Kidney epithelial cell (primary cell): ENCODE measurements around the gene DOCK4. TPM values are rescaled to one million over a fixed set of nuclear protein-coding genes. Genes with fewer than 3 reads are reported as not detected.

Source experiments
- DNase-seq: peaks from one replicate; pipeline ENCODE4 v3.0.0-alpha.2; 2010; ENCODE audit warnings: low read depth
- H3K27me3 ChIP-seq: 2 replicates; pipeline ENCODE4 v1.6.0; 2011; ENCODE audit warnings: low read length; ENCODE audit not compliant: control insufficient read depth, insufficient read depth
- H3K36me3 ChIP-seq: 2 replicates; pipeline ENCODE4 v1.5.1; 2011; ENCODE audit warnings: low read length; ENCODE audit not compliant: control insufficient read depth, insufficient read depth
- H3K4me3 ChIP-seq: 2 replicates; pipeline ENCODE4 v1.5.1; 2011; ENCODE audit warnings: low read depth, mild to moderate bottlenecking, control low read depth, low read length
- CTCF ChIP-seq: IDR thresholded peaks from 2 replicates; pipeline ENCODE4 v1.5.1; 2011; ENCODE audit warnings: mild to moderate bottlenecking, moderate library complexity, low read length, control low read depth, inconsistent platforms; ENCODE audit not compliant: insufficient read depth, poor library complexity, severe bottlenecking
- total RNA-seq: library from RNA; depleted of rRNA; stranded (reverse); fragments of >200 nt; gene quantifications from 2 replicates; pipeline ENCODE4 v1.2.3, GENCODE V29; 2015

Gene DOCK4
- total RNA-seq, 1 donor from 2014 or later = 16.8 TPM

GRCh38 chr7:112201411-112201810 is 4.8 kb downstream of the DOCK4 start:
- no peaks in the 10 kb centered on the region for H3K27me3 ChIP-seq
- peak; percentile 63 for DNase-seq
- H3K4me3 ChIP-seq = no peak overlapping the region
- H3K36me3 ChIP-seq = no peaks in the 10 kb centered on the region
- TF ChIP-seq CTCF = no peak

DNA sequence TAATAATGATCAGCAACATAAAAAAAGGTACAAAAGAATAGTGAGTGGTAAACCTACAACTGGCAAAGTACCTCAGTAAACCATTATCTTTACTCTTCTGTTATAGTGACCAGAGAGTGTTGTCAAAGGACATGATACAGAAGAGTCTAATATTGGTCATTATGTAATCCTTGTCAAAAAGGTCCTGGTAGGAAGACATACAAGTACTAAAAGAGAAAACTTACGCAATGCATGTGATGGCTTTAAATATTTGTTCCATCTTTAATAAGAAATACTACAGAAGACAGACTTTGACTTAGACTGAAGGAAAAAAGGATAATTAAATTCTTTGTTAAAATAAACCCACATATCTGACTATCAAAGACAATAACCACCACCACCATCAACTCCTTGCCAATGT is 6.5 kb downstream of the DOCK4 start:
- H3K36me3 ChIP-seq = no peaks in the 10 kb centered on the region
- TF ChIP-seq CTCF = no peak
- H3K27me3 ChIP-seq = no peaks in the 10 kb centered on the region
- DNase-seq = no peak
- no peak overlapping the region for H3K4me3 ChIP-seq

DNA sequence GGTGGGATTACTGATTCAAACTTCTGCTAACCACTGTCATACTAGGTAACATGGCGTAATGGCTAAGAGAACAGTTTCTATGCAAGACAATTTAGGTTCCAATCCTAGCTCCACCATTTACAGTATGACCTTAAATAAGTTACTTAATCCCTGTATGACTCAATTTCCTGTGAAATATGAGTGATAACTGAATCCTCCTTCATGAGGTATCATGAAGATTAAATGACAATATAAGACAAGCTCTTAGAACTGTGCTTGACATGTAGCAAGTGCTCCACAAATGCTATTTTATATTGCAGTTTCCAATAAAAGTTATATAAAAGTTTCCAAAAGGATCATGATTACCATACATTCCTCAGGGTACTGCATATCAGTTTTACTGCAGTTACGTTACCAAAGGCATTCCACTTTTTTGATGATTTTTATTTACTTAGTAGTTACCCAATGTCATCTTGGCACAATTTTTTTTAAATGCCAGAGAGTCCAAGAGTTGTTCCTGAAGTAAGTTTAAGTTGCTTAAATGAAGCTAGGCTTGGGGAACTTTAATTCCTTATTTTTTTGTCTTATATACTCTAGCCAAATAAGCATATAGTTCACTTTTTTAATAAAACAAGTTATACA is 7.1 kb downstream of the DOCK4 start:
- H3K36me3 ChIP-seq = no peaks in the 10 kb centered on the region
- H3K27me3 ChIP-seq = no peaks in the 10 kb centered on the region
- no peak for TF ChIP-seq CTCF
- no peak overlapping the region for H3K4me3 ChIP-seq
- no peak for DNase-seq

- Histone ChIP-seq H3K27me3 (no peaks in the 10 kb centered on the region), H3K36me3 (no peaks in the 10 kb centered on the region), H3K4me3 (no peak overlapping the region)
- no peak for DNase-seq
- TF ChIP-seq CTCF = no peak
These were observed 8.9 kb downstream of the DOCK4 start for GRCh38 chr7:112197322-112197721.

DNA sequence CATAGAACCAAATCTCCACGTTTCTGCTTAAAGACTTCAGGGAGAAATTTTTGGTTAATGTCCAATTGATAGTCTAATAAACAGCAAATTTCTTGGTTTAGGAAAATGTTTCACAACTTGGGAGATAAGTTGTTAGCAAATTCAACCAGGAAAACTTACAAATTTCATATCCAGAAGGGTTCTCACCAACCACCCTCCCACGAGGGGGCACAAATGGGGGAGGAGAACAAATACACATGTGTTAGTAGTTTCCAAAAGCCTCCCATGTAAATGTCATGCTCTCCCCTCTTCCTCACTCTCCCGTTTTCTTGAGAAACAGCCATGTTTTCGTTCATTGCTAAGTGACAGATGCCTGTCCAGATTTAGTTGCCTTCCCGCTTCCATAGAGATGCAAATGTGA is 10.5 kb downstream of the DOCK4 start:
- TF ChIP-seq CTCF = no peak
- no peak overlapping the region for H3K4me3 ChIP-seq
- no peak for DNase-seq
- H3K36me3 ChIP-seq = no peaks in the 10 kb centered on the region
- no peaks in the 10 kb centered on the region for H3K27me3 ChIP-seq

GRCh38 chr7:112193915-112194502 is 12.2 kb downstream of the DOCK4 start:
- no peaks in the 10 kb centered on the region for H3K27me3 ChIP-seq

More at GRCh38 chr7:112193915-112194502, 12.2 kb downstream of the DOCK4 start:
- DNase-seq = no peak
- no peak overlapping the region for H3K4me3 ChIP-seq
- H3K36me3 ChIP-seq = no peaks in the 10 kb centered on the region
- TF ChIP-seq CTCF = no peak
